Parathyroid adenoma (tissue), 2 donors: ENCODE data around the gene SLC5A2.

Source experiments
- H2AFZ ChIP-seq: fragments of 300-600 bp; sonication (generic); one replicate; pipeline ENCODE4 v1.7.0; 2017; ENCODE audit warnings: antibody characterized with exemption, mild to moderate bottlenecking
- H3K27ac ChIP-seq: fragments of 300-600 bp; sonication (generic); one replicate; pipeline ENCODE4 v1.7.0; 2017
- H3K27me3 ChIP-seq: fragments of 300-600 bp; sonication (generic); one replicate; pipeline ENCODE4 v1.7.0; 2017; ENCODE audit warnings: low read length; ENCODE audit not compliant: control insufficient read depth, insufficient read depth
- H3K36me3 ChIP-seq: fragments of 300-600 bp; sonication (generic); one replicate; pipeline ENCODE4 v1.7.0; 2017; ENCODE audit warnings: low read length; ENCODE audit not compliant: control insufficient read depth, insufficient read depth
- H3K4me1 ChIP-seq: fragments of 300-600 bp; sonication (generic); one replicate; pipeline ENCODE4 v1.7.0; 2017; ENCODE audit warnings: control low read depth
- H3K4me2 ChIP-seq: fragments of 300-600 bp; sonication (generic); one replicate; pipeline ENCODE4 v1.7.0; 2017; ENCODE audit warnings: low read length
- H3K4me3 ChIP-seq: fragments of 300-600 bp; sonication (generic); one replicate; pipeline ENCODE4 v1.7.0; 2017; ENCODE audit warnings: low read depth, low read length
- H3K79me2 ChIP-seq: fragments of 300-600 bp; sonication (generic); one replicate; pipeline ENCODE4 v1.7.0; 2017; ENCODE audit warnings: control low read depth
- H3K9ac ChIP-seq: fragments of 300-600 bp; sonication (generic); one replicate; pipeline ENCODE4 v1.7.0; 2017; ENCODE audit warnings: mild to moderate bottlenecking
- H3K9me3 ChIP-seq: fragments of 300-600 bp; sonication (generic); one replicate; pipeline ENCODE4 v1.7.0; 2017; ENCODE audit warnings: low read length; ENCODE audit not compliant: control insufficient read depth
- CTCF ChIP-seq: fragments of 300-600 bp; sonication (generic); IDR thresholded peaks from one replicate; pipeline ENCODE4 v1.7.0; 2017; ENCODE audit warnings: antibody characterized with exemption, mild to moderate bottlenecking
- donor health status: primary hyperparathyroidism.

Gene SLC5A2

GRCh38 chr16:31456988-31457360 lies 25.9 kb upstream of the SLC5A2 start:
- Histone ChIP-seq H3K9ac (no peak overlapping the region), H3K4me1 (peaks cover 37% of the 10 kb centered on the region), H3K4me3 (peak overlapping the region; percentile 88)

GRCh38 chr16:31458073-31458843 lies 24.7 kb upstream of the SLC5A2 start:
- Histone ChIP-seq H3K9me3 (no peaks in the 10 kb centered on the region), H3K27me3 (no peaks in the 10 kb centered on the region), H3K4me2 (peak overlapping the region; percentile 62), H3K36me3 (no peaks in the 10 kb centered on the region), H3K79me2 (peaks cover 21% of the 10 kb centered on the region), H2AFZ (peak overlapping the region; percentile 90), H3K4me1 (peaks cover 24% of the 10 kb centered on the region), H3K9ac (peak overlapping the region; percentile 46), H3K27ac (peak overlapping the region; percentile 98), H3K4me3 (peak overlapping the region; percentile 88)
- TF ChIP-seq CTCF = no peak

More at GRCh38 chr16:31456988-31457360, 25.9 kb upstream of the SLC5A2 start:
- Histone ChIP-seq H2AFZ (no peak overlapping the region), H3K9me3 (no peaks in the 10 kb centered on the region), H3K27ac (no peak overlapping the region), H3K27me3 (no peaks in the 10 kb centered on the region), H3K79me2 (peaks cover 25% of the 10 kb centered on the region), H3K4me2 (peak overlapping the region; percentile 62), H3K36me3 (no peaks in the 10 kb centered on the region)
- TF ChIP-seq CTCF = no peak

GRCh38 chr16:31458844-31459686 lies 23.9 kb upstream of the SLC5A2 start, which contains the start of gene ARMC5:
TSS of gene ARMC5 (plus strand) at chr16:31459501. CDS start at chr16:31459525, 24 bp downstream.
- Histone ChIP-seq H3K4me1 (peaks cover 17% of the 10 kb centered on the region), H3K4me2 (peak within 1 kb of the TSS; percentile 89), H3K27ac (peak within 1 kb of the TSS; percentile 98), H3K9ac (peak within 1 kb of the TSS; percentile 46), H3K9me3 (no peaks in the 10 kb centered on the region), H3K27me3 (no peaks in the 10 kb centered on the region), H3K36me3 (no peaks in the 10 kb centered on the region), H3K79me2 (peaks cover 17% of the 10 kb centered on the region), H3K4me3 (peak within 1 kb of the TSS; percentile 88), H2AFZ (peak within 1 kb of the TSS; percentile 90)
- peak; percentile 71 for TF ChIP-seq CTCF

- Histone ChIP-seq H3K9me3 (no peaks in the 10 kb centered on the region), H3K4me1 (peaks cover 17% of the 10 kb centered on the region), H3K27me3 (no peaks in the 10 kb centered on the region), H3K4me2 (peak overlapping the region; percentile 89), H2AFZ (peak overlapping the region; percentile 90), H3K9ac (peak overlapping the region; percentile 46), H3K27ac (peak overlapping the region; percentile 98), H3K36me3 (no peaks in the 10 kb centered on the region), H3K4me3 (peak overlapping the region; percentile 88), H3K79me2 (peaks cover 14% of the 10 kb centered on the region)
- TF ChIP-seq CTCF = no peak
These were observed 23.0 kb upstream of the SLC5A2 start for GRCh38 chr16:31459687-31460581.
